Prostate gland (tissue), 2 donors: Measurements from ENCODE around the gene AUTS2.

Experiments
- POLR2A ChIP-seq: fragments of 450-650 bp; IDR thresholded peaks from one replicate; pipeline ENCODE4 v1.6.1; 2016; ENCODE audit warnings: antibody characterized with exemption, mild to moderate bottlenecking
- POLR2AphosphoS5 ChIP-seq: sonication (generic); formaldehyde crosslinking; IDR thresholded peaks from one replicate; pipeline ENCODE4 v1.6.1; 2017; ENCODE audit warnings: antibody characterized with exemption
- TF ChIP-seq, protein P1 (sequence below), 4 experiments: fragments of 200-600 bp in 2 of 4; fragments of 450-650 bp in 2 of 4; sonication (generic) in 2 of 4; IDR thresholded peaks; 1 replicate in 3 of 4; 2 replicates in 1 of 4; pipeline ENCODE4 v1.5.1; 2016 to 2019; ENCODE audit warnings: antibody characterized with exemption in 4 of 4, mild to moderate bottlenecking in 2 of 4, moderate library complexity in 2 of 4

DNA sequence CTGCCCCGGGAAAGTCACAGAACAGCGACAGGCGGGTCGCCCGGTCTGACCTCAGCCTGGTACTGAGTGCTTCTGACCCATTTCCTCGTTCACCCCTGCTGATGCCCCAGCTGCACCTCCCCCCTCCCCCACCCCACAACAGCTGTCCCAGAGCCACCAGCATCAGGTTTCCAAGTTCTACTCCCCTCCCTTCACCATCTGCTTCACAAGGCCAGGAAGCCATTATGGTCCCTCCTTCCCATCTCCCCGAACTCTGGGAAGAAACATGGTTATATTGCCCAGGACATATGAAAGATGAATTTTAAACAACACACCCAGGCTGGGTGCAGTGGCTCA, 1231.8 kb downstream of the AUTS2 start:
- TF ChIP-seq, protein P1, sequence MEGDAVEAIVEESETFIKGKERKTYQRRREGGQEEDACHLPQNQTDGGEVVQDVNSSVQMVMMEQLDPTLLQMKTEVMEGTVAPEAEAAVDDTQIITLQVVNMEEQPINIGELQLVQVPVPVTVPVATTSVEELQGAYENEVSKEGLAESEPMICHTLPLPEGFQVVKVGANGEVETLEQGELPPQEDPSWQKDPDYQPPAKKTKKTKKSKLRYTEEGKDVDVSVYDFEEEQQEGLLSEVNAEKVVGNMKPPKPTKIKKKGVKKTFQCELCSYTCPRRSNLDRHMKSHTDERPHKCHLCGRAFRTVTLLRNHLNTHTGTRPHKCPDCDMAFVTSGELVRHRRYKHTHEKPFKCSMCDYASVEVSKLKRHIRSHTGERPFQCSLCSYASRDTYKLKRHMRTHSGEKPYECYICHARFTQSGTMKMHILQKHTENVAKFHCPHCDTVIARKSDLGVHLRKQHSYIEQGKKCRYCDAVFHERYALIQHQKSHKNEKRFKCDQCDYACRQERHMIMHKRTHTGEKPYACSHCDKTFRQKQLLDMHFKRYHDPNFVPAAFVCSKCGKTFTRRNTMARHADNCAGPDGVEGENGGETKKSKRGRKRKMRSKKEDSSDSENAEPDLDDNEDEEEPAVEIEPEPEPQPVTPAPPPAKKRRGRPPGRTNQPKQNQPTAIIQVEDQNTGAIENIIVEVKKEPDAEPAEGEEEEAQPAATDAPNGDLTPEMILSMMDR (IDR thresholded peaks at IDR 0.05): no peak
- TF ChIP-seq POLR2A (no peak), POLR2AphosphoS5 (no peak)
